Activated CD4-positive, alpha-beta T cell treated with anti-CD3 and anti-CD28 coated beads, Interleukin-10, Interleukin-2, amounts not matched to agents 100 ng/mL and 50 ng/mL, durations not matched to agents 16 hours and 8 hours (primary cell): ENCODE results near the gene NPAS1.
"Not testable (repeated sequence)": the region's sequence is repeated elsewhere in the genome, so short reads cannot be mapped to it uniquely, and the experiment has no call there.

Source experiments
- DNase-seq: peaks from one replicate; pipeline ENCODE4 v3.0.0-alpha.2; 2020

Gene NPAS1

DNA sequence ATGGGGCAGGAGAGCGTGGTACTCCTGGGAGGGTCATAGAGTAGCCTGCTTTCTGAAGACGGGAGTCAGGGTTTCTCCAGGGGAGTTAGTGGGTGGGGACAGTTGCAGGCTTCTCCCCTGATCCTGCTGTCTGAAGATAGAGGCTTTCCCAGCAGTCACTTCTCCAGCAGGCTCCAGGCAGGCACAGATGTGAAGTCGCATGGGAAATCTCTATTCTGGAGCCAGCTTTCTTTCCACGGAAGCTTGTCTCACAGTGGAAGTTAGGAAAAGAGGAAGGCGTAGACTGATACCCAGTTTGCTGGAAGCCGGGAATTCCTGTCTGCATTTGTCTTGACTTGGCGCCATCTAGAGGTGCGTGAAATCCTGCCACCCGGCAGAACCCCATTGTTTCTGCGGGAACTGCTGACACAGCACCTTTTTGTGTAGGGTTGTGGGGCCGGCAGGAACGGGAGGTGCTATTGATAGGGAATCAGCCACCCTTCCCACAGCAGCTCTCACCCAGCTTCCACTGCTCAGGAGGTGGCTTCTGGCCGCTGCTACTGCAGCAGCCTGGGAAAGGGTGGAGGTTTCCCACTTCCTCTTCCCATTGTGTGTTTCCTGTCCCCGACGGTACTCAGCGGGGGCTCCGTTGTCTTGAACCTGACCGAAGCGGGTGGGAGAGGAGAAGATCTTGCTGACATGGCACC is 28.5 kb upstream of the NPAS1 start:
- DNase-seq: peak; percentile 71

DNA sequence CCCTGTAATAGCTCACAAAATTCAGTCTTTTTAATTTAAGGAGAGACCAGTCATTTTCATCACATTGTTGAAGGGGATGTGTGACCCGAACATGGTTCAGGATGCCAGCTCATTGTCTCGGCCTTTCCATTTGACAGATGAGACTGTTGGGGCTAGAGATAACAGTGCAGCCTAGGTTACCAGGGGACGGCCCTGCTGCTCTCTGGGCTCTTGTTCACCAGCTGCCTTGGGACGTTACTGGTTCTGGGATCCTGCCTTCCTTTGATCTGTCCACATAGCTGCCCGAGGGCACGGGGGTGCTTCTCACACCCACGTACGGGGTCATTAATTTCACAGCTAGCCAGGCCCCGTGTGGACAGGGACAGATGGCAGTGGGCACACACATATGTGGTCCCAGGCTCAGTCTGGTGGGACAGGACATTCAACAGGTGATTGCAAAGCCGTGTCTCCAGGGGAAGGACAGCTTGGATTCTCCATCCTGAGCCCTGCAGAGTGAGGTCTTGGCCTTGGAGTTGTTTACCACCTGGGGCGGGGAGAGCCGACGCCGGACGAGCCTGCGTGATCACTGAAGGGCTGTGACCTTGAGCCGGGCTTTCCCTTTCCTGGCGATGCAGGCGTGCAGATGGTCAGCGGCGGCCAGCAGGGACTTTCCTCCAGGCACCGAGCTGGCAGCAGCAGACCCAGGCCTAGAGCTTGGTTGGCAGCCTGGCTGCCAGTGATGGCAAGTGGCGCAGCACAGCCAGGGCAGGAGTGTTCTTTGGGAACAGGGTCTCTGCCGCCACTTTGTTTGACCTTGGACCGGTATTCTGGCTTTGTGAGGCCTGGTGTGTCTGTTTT is 26.7 kb upstream of the NPAS1 start:
- no peak for DNase-seq

DNA sequence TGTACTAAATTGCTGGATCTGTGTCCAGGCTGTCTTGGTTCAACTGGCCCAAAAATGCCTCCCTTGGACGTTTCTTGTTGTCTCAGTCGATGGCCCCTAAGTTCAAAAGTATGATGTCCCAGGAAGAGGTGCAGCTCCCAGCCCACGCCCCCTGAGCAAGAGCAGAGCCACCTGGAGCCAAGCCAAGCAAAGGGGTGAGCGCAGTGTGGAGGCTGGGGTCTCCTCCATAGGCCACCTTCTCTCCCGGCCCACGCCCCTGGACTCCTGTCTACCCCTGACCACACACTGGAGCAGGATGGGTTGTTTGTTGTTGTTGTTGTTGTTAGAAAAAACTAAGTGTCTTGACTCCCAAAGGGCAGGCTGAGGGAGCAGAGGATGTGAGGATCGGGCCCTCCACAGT is 26.0 kb upstream of the NPAS1 start:
- no peak for DNase-seq

DNA sequence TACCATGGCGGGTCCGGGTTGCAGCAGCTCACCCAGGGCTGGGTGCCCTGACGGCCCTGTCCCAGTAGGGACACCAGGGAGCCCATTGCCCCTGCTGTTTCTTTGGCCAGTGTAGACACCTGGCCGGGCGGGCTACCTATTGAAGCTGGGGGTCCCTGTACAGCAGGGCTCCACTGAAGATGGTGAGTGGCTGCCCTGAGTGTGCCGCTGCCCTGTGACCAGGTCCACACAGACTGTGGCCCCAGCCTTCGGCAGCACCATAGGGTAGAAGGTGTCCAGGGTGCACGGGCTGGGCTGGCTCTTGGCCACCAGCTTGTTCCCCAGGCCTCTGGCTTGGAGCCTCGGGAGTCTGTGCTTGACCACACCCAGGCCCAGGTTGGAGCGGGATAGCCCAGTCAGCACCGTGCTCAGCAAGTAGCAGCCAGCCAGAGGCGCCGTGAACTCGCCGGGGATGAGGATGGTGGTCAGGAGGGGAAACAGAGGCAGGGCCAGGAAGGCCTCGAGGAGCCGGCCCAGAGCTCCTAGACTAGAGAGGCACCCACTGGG is 25.4 kb upstream of the NPAS1 start:
- DNase-seq: no peak

DNA sequence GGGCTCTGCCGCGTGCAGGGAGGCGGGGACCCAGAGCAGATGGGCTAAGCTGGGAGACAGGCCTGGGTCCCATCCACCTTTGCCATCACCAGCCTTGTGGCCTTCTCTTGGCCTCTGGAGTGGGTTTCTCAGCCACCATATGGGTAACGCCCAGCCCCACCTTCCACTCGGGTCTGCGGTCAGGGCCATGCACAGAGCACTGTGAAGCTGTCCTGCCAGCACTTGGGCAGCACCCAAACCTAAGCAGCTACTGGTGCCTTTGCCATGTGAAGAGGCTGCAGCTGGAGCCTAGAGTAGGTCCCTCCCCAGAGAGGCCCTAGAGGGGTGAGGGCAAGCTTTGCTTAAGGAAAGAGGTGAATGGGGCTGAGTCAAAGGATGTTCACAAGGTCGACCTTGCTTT is 24.1 kb upstream of the NPAS1 start:
- no peak for DNase-seq

DNA sequence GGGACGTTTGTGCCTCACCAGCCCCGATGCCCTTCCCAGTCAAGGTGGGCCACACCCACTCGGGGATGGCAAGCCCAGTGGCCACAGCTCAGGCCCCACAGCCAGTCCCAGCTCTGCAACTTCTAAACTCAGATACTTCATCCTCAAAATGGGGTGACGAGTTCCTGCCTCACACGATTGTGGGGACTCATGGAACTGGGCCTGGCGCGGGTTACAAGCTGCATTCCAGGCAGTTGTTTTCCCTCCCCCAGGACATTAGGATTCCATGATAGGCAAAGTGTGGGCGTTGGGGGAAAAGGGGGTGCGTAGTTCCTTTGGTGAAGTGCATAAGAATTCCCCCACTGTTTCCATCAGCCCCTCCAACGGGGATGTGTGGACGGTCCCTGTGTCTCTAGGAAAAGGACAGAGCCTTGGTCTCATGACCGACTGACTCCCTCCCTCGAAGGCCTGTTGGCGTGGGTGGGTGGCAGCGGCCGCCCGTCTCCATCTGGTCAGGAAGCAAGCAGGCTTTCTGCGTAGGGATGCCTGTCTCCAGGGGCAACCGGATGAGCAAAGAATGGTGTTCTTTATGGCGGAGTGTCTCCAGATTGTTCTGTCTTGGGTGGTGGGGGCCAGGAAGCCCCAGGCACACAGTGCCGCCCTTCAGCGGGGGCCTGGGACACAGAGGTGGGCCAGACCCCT is 21.1 kb upstream of the NPAS1 start:
- no peak for DNase-seq

DNA sequence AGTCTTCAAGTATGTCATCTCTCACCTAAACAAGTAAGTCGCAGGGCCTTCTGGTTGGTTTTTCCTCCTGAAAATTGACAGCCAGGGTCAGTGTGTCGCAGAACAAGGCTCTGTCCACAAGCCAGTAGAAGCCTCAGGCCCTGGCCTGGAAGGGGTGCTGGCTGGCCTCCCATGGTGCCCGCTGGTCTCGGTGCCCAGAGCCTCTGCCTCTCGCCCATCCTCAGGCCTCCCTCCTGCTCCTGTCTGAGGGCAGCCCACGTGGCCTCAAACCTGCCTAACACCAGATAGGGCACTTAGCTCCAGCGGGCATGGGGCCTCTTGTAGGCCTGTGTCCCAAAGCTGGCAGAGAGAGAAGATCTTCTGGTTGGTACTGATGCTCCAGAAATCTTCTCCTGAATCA is 20.3 kb upstream of the NPAS1 start:
- DNase-seq: no peak

DNA sequence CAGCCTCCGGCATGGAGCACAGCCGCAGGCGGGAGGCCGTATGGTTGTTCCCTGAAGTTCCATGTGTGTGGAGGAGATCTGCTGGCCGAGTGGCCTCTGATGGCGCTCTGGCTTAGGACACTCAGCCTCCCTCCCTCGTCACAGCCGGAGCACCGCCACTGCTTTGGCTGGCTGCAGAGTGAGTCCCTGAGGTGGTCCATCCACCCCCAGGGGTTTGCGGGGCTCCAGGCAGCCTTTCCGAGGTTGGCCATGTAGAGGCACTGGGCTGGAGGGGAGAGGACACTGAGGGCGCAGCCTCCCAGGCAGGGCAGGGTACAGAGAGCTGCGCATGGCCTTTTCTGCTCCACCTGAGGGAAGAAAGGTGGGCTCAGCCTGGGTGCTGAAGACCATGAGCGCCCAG is 19.8 kb upstream of the NPAS1 start:
- no peak for DNase-seq

DNA sequence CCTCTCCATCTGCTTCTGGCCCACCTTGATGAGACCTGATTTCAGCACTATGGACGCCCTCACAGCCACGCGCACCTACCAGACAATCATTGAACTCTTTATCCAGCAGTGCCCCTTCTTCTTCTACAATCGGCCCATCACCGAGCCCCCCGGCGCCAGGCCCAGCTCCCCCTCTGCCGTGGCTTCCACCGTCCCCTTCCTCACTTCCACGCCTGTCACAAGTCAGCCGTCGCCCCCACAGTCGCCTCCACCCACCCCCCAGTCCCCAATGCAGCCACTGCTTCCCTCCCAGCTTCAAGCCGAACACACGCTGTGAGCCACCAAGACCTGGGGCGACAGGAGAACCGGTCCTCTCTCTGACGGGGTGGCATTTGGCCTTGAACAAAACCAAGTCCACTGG is 19.3 kb upstream of the NPAS1 start:
- no peak for DNase-seq

DNA sequence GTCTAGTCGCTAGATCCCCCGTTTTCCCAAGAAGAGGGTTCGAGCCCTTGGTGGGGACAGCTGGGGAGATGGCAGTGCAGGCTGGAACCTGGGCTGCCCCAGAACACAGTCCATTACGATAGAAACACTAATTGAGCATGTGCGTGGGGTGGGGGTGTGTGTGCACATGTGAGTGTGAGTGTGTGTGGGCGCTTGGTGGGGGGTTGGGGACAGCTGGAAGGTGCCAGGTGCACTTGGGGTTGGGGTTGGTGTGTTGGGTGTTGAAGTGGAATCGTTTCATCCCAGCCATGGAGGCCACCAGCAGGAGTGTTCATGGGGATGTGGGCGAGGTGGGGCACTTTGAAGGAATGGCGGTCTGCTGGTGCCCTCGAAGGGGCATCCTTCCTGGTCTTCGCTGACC is 18.1 kb upstream of the NPAS1 start:
- no peak for DNase-seq

DNA sequence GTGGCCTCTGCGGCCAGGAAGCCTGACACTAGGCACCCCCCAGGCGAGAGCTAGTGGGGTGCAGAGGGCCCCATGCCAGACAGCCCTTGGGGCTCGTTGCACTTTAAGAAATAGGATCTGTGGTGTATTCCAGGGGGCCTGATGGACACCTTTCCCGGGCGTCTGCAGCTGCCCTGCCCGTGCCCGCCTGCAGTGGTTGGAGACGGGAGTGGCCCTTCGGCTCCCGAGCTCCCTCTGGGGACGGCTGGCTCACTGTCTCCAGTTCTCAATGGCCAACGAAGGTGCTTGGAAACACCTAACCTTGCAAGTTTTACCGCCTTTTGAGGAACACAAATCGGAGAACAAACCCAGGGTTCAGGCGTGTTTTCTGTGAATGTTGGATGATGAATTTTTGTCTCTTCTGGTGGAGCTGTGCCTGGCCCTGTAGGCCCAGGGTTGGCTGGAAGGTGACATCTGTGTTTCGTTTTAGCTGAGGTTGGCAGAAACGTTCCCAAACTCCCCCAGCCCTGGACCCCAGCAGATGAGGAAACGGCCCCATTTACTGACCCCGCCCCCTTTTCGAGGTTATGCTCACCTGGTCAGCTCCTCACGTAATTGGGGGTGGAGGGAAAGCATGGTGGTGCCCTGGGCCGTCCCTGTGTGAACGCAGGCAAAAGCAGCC is 17.4 kb upstream of the NPAS1 start:
- no peak for DNase-seq

DNA sequence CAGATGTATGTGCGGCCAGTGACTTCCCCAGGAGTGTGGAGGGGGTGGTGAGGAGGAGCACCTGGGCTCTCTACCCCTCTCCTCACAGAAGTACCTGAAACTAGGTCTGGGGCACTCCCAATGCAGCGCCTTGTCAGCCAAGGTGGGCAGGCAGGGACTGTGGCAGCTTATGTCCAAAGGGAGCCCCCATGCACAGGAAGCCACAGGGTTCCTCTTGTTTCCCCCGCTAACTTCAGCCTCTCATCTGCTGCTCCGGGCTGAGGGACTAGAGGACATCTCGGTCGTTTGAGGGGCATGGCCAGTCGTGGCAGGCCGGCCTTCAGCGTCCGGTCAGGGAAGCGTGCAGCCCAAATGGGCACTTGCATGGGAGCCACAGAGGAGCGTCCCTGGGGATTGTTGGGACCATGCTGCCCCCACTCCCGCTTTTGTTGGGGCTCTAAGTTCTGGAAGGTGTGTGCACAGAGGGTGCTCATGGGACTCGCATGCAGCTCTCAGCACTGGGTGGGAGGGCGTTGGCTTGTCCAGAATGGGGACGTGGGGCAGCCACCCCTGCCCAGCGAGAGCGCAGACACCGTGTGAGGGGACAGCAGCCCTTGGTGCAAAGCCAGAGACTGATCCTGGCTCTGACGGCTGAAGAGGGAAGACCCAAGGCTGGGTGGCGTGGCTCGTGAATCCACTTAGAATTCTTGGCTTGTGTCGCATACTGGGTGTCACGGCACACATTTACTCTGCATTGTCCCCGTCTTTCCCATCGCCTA is 16.6 kb upstream of the NPAS1 start:
- no peak for DNase-seq

DNA sequence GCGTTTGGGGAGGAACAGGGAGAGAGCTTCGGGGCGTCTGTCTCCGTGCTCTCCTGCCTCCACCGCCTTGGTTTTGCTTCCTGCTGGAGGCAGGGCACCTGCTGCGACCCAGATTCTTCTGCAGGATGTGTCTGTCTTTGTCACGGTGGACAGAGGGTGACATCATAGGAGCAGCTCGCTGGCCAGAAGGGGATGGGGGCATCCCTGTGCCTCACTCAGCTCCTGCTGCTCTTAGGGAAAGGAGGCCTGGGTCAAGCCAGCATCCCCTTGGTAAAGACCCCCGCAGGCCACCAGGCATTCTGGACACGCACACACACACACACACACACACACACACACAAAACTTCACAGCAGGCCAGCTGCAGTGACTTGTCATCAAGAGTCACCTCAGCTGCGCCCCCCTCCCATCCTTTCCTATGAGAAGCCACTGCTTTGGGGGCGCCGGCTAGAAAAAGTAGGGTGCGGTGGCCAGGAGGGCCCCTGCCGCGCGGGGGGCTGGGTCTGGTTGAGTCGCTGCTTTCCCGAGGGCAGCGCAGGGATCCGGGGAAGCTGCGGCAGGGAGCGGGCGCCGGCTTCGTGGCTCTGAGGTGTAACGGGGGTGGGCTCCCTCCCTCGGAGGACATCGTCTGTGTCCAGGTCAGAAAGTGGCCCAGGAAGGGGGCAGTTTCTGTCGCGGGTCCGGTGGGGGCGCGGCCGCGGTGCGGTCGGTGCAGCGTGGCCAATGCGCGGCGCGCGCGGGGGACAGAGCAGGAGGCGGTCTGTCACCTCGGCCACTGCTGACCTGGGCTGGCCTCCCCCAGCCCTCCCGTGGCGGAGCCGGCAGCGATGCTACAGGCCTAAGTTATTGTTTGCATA is 15.8 kb upstream of the NPAS1 start:
- no peak for DNase-seq

DNA sequence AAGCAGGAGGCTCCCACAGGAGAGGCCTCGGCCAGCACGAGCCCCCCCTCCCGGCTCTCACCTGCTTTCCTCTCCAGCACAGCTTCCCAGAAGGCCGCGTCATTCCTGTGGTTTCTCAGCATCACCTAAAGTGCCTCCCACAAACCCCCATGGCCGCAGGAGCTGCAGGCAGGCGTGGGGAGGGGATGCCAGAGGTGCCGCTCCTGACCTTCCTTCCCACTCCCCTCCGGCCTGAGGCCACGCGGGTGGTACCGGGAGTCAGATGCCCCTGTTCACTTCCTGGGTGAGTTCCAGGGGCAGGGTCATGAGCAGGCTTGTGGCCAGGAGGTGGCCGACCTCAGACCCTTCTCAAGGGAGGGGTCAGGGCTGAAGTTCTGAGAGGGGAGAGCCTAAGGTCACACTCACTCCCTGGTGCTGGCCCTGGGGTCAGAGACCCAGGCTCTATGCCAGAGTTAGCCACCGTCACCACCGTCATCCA is 14.4 kb upstream of the NPAS1 start:
- no peak for DNase-seq

DNA sequence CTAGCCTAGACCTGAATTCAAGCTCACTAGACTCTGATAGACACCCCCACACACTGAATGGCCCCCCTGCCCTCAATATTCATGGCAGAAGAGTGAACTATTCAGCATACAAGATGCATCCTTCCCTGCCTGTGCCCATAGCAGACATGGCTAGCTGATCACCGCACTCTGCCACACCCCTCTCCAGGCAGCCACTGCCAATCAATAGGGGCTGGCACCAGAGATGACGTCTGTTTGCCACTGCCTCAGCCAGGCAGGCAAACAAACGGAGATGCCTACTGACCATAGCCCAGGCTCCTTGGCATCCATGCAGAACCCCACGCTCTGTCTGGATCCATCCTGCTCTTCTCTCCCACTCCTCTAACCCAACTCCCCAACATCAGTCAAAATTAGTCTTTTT is 13.8 kb upstream of the NPAS1 start:
- peak; percentile 25 for DNase-seq

DNA sequence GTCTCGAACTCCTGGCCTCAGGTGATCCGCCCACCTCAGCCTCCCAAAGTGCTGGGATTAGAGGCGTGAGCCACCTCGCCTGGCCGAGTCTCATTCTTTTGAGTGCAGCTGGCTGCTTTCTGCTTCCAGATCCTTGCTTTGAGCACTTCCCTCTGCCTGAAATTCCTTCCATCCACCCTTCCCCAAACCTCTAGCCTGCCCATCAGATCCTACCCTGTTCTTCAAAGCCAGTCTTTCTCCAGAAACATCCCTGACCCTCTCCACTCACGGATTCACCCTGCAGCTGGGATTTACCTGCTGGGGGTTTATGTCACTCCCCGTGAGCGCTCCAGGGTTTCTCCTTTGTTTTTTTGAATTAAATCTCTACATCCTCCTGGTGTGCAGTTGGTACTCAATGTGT is 13.1 kb upstream of the NPAS1 start:
- no peak for DNase-seq

DNA sequence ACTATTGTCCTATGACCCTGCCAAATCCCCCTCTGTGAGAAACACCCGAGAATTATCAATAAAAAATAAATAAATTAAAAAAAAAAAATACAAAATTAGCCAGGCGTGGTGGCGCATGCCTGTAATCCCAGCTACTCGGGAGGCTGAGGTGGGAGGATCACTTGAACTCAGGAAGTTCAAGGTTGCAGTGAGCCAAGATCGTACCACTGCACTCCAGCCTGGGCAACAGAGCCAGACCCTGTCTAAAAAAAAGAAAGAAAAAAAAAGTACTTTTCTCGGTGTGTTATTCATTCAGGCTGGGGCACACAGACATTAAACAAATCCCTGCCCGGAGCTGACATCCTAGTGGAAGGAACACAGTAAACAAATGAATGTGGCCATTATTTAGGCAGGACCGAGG is 9.1 kb upstream of the NPAS1 start:
- not testable (repeated sequence) for DNase-seq

DNA sequence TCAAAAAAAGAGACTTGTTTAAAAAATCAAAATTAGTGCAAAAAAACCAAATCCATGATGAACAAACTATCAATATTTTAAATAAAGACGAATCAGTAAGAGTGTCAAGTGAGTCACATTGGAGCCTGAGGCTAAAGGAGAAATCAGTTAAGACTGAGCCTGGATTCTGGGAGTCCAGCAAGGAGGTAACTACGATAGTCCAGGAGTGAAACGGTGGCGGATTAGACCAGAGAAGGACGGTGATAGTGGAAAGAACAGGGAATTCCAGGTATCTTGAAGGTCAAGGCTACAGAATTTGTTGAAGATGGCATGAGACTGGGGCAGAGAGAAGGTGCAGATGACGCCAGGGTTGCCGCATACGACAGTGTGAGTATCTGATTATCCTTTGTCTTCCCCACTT is 7.0 kb upstream of the NPAS1 start:
- DNase-seq: no peak

DNA sequence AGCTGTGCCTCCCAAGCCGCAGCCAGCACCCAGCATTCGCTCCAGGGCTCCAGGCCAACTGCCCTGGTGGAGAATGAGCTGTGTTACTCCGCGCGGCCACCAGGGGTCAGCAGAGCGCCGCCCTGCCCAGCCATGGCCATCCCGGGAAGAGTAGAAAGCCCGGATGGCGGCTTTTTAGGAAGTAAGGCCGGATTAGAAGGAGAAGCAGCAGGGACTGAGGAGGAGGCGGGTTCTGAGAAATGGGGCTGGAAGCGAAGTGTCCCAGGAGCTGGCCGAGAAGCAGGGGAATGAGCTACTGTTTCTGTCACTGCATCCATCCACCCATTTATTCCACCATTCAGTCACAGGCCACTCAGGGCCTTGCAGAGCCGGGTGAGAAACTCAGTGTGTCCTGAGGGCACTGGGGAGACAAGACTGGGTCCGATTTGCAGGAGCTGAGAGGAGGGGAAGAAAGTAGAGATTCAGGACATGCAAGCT is 6.6 kb upstream of the NPAS1 start:
- peak; percentile 76 for DNase-seq

DNA sequence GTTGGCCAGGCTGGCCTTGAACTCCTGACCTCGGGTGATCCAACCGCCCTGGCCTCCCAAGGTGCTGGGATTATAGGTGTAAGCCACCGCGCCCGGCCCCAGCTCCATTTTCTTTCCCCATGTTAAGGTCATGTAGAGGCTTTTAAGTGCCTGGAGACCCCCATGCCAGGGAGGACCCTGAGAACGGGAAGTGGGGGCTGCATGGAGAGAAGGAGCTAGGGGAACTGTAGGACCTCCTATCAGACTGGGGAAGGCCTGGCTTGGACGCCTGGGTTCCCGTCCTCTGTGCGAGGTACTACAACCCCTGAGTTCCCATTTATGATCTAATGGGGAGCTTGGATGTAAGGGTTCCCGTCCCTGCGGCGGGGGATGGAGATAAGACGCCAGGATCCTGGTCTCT is 714 bp upstream of the NPAS1 start:
- no peak for DNase-seq

DNA sequence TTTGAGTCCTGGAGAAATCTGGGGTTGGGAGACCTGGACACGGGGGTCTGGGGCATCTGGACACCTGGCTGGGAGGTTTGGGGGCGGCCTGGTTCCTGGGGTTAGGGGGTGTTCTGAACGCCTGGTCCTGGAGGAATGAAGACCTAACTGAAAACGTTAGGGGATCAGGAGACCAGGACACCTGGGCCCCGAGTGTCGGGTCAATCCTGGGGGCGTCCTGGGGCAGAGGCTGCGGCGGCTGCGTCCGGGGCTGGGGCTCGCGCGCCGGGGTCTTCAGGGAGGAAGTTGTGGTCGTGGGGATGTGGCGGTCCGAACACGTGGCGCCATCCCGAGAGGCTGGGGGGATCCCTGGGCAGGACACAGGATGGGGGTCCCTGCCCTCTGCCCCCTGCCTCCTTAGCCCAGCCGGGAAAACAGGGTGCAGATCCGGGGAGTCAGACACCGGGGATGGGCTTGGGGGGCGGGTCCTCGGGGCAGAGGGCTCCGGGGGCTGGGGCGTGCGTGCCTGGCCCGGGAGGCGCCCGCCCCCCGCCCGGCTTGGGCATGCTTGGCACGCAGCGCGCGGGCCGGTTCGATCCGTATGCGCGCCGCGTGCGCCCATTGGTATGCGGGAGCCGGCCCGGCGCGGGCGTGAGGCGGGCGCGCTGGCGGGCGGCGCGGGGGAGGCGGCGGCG is 632 bp downstream of the NPAS1 start:
- no peak for DNase-seq
